LNCaP clone FGC (cell line): ENCODE results near the gene MARF1.

ENCODE experiments used
- DNase-seq: peaks from one replicate; pipeline ENCODE4 v3.0.0-alpha.2; 2011; ENCODE audit warnings: low read depth
- H3K4me3 ChIP-seq: 2 replicates; pipeline ENCODE4 v1.5.1; 2011; ENCODE audit warnings: mild to moderate bottlenecking, low read depth, low read length, control low read depth
- TF ChIP-seq, protein P1 (sequence below): IDR thresholded peaks from 2 replicates; pipeline ENCODE4 v1.5.1; 2012; ENCODE audit warnings: mild to moderate bottlenecking; ENCODE audit not compliant: control insufficient read depth, insufficient read depth; ENCODE audit errors: extremely low read depth

MARF1 gene

GRCh38 chr16:15618392-15618791 lies 24.6 kb downstream of the MARF1 start:
- no peak for DNase-seq
- no peak overlapping the region for H3K4me3 ChIP-seq
- TF ChIP-seq, protein P1, sequence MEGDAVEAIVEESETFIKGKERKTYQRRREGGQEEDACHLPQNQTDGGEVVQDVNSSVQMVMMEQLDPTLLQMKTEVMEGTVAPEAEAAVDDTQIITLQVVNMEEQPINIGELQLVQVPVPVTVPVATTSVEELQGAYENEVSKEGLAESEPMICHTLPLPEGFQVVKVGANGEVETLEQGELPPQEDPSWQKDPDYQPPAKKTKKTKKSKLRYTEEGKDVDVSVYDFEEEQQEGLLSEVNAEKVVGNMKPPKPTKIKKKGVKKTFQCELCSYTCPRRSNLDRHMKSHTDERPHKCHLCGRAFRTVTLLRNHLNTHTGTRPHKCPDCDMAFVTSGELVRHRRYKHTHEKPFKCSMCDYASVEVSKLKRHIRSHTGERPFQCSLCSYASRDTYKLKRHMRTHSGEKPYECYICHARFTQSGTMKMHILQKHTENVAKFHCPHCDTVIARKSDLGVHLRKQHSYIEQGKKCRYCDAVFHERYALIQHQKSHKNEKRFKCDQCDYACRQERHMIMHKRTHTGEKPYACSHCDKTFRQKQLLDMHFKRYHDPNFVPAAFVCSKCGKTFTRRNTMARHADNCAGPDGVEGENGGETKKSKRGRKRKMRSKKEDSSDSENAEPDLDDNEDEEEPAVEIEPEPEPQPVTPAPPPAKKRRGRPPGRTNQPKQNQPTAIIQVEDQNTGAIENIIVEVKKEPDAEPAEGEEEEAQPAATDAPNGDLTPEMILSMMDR = no peak

DNA sequence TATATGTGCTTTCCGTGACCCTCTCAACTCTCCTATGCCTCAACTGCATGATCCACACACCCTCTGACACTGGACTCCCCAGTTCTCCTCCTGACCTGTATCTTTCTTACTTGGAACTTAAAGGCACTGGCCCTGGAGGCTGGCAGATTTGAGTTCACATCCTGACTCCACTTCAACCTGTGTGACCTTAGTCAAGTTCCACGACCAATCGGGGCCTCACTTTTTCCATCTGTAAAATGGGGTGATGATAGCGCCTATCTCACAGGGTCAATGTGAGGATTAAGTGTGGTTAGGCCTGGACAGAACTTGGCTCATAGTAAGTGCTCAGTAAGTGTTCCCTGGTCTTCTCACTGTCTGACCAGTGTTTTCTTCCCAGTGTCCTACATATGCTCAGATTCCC lies 25.1 kb downstream of the MARF1 start:
- TF ChIP-seq, protein P1 = no peak
- no peak for DNase-seq
- H3K4me3 ChIP-seq = no peak overlapping the region

DNA sequence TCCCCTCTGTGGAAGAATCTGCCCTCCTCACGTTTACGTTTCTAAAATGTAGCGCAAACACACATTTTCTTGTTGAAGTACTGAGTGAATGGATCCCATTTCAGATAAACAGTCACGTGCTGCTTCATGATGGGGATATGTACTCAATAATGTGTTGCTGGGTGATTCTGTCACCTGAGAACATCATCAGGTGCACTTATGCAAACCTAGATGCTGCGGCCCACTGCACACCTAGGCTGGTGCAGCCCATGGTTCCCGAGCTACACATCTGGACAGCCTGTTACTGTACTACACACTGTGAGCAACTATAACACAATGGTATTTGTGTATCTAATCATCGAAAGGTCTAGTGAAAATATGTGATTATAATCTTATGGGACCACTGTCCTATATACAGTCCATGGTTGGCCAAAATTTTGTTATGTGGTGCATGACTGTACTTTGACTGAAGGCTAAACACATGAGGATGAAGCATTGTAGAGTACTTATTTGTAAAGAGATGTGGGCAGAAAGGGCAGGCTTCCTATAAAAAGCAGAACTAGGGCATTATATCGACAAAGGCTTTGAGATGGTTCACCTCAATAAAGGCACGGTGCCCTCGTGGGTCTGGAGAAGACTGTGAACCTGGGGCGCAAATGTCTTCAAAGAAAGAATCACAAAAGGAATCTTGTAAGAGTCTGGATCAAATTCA lies 26.3 kb downstream of the MARF1 start:
- TF ChIP-seq, protein P1 = no peak
- no peak overlapping the region for H3K4me3 ChIP-seq
- no peak for DNase-seq

DNA sequence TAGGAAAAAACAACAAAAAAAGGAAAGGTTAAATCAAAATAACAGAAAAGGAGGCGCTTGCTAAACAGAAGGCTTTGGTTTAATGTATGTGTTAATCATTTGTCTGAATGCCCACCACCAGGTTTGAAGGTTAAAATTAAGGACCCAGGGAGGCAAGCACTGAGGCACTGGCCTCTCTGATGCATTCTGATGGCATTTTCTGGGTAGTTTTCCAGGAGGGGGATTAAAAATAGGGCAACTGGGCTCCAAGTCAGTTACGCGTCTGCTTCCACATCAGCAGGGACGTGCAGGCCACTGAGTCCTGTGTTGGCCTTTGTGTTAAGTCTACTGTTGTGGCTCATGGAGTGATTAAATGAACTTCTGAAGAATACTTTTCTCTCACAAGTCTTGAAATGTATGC lies 26.9 kb downstream of the MARF1 start:
- no peak overlapping the region for H3K4me3 ChIP-seq
- DNase-seq = no peak
- TF ChIP-seq, protein P1 = no peak

DNA sequence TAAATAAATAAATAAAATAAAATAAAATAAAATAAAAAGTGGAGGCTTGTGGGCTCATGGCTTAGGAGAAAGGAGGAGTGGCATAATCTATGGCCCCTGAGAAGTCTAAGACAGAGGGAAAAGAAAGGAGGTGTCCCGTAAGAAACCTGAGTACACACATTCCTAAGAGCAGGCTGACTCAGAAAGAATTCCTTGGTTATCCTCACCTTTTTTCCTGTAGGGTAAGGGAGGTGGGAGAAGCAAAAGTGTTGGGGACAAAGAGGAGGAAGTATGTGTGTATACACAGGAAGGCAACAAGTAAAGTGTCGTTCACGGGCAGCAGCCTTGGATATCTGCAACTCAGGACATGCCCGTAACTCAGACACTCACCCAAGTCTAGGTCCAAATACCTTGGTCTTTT lies 29.3 kb downstream of the MARF1 start:
- H3K4me3 ChIP-seq = no peak overlapping the region
- DNase-seq = no peak

DNA sequence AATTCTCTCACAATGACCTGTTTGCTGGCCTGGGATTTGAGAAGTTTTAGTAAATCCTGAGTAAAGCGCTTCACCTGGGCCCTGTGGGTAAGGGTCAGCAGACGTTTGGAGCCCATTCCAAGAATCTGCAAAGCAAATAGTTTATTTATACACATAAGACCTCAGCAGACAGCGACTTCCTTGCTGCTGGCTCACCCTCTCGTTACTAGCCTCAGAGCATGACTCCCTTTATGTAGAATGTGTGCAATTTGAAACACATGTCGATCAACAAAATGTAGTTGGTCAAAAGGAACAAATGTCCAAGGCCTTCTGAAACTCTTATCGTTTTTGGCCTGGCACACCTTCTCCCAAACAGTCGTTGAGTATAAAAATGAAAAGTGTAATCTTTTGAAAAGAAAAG lies 31.3 kb downstream of the MARF1 start:
- DNase-seq = no peak
- TF ChIP-seq, protein P1 = no peak
- no peak overlapping the region for H3K4me3 ChIP-seq

More for the DNA sequence above, 29.3 kb downstream of the MARF1 start:
- TF ChIP-seq, protein P1 = no peak

DNA sequence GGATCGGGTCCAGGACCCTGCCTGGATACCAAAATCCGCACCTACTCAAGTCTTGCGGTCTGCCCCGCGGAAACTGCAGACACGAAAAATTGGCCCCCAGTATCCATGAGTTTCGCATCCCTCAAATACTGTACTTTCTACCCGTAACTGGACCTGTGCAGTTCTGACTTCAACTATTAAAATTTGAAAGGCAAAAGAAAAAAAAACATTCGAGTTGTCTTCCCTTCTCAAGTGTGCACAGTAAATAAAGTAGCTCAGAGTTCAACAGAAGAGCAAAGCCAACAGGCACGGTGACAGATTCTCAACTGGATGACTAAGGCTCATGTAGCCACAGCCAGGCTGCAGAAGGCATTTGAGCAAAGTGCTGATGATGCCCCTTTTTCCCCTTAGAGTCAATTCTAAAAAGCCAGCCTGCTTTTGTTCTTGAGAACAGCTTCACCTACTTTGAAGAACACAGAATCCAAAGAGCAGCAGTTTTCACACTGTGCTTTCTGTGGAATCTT lies 32.5 kb downstream of the MARF1 start:
- no peak overlapping the region for H3K4me3 ChIP-seq
- no peak for DNase-seq
- TF ChIP-seq, protein P1 = no peak
